Fibroblast of the aortic adventitia (primary cell): ENCODE data around the gene FBXO28. TPM values are rescaled to one million over a fixed set of nuclear protein-coding genes. Genes with fewer than 3 reads are reported as not detected.

ENCODE experiments used
- DNase-seq: peaks from one replicate; pipeline ENCODE4 v3.0.0-alpha.2; 2010; ENCODE audit warnings: low read depth
- H3K4me3 ChIP-seq: 2 replicates; pipeline ENCODE4 v1.5.1; 2011; ENCODE audit warnings: low read depth, mild to moderate bottlenecking, control low read depth, low read length, moderate library complexity
- CTCF ChIP-seq: IDR thresholded peaks from 2 replicates; pipeline ENCODE4 v1.5.1; 2011; ENCODE audit warnings: mild to moderate bottlenecking, low read length, control low read depth, inconsistent platforms; ENCODE audit not compliant: insufficient read depth
- total RNA-seq: library from RNA; depleted of rRNA; stranded (reverse); fragments of >200 nt; gene quantifications from 2 replicates; pipeline ENCODE4 v1.2.3, GENCODE V29; 2012; ENCODE audit warnings: low replicate concordance

Gene FBXO28
- total RNA-seq, 1 donor, result 37.1 TPM

- no peak for DNase-seq
- no peak overlapping the region for H3K4me3 ChIP-seq
- no peak for TF ChIP-seq CTCF
Measured at GRCh38 chr1:224181453-224181810, 67.5 kb downstream of the FBXO28 start.

GRCh38 chr1:224182057-224182865, 68.3 kb downstream of the FBXO28 start:
- H3K4me3 ChIP-seq, result peak overlapping the region; percentile 82
- peak; percentile 6 for DNase-seq
- TF ChIP-seq CTCF, result no peak

GRCh38 chr1:224182866-224183590, 69.1 kb downstream of the FBXO28 start, which contains the start of gene DEGS1:
TSS of gene DEGS1 (plus strand) at chr1:224183240. CDS start at chr1:224183337, 97 bp downstream.
- no peak for TF ChIP-seq CTCF
- H3K4me3 ChIP-seq, result peak within 1 kb of the TSS; percentile 82
- peak; percentile 55 for DNase-seq

- peak; percentile 60 for DNase-seq
- TF ChIP-seq CTCF, result no peak
- peak overlapping the region; percentile 82 for H3K4me3 ChIP-seq
Measured at GRCh38 chr1:224183591-224184312, 69.8 kb downstream of the FBXO28 start.

GRCh38 chr1:224185208-224185607, 71.3 kb downstream of the FBXO28 start:
- DNase-seq, result no peak
- H3K4me3 ChIP-seq, result no peak overlapping the region
- TF ChIP-seq CTCF, result no peak

GRCh38 chr1:224188286-224188685, 74.4 kb downstream of the FBXO28 start:
- no peak overlapping the region for H3K4me3 ChIP-seq
- no peak for TF ChIP-seq CTCF

More at GRCh38 chr1:224188286-224188685, 74.4 kb downstream of the FBXO28 start:
- no peak for DNase-seq
